Measurements from ENCODE around the gene IL15. TPM values are rescaled to one million over a fixed set of nuclear protein-coding genes. Genes with fewer than 3 reads are reported as not detected.

Gene IL15
- total RNA-seq, 1 donor from 2014 or later: 0.77 TPM

GRCh38 chr4:141658309-141658708, 21.9 kb downstream of the IL15 start:
- H3K9me3 Mint-ChIP-seq: no peaks in the 10 kb centered on the region
- no peak overlapping the region for H3K4me3 Mint-ChIP-seq
- no peaks in the 10 kb centered on the region for H3K27me3 Mint-ChIP-seq
- H3K36me3 Mint-ChIP-seq: no peaks in the 10 kb centered on the region
- no peak for DNase-seq (ENCODE audit: extremely low spot score, unreplicated experiment)
- TF ChIP-seq CTCF (conservative IDR thresholded peaks at IDR 0.05): no peak
- no peak overlapping the region for H3K27ac Mint-ChIP-seq
- H3K4me1 Mint-ChIP-seq (ENCODE audit: unreplicated experiment): no peaks in the 10 kb centered on the region

- no peaks in the 10 kb centered on the region for H3K9me3 Mint-ChIP-seq
- H3K4me1 Mint-ChIP-seq (ENCODE audit: unreplicated experiment): no peaks in the 10 kb centered on the region
- no peak overlapping the region for H3K4me3 Mint-ChIP-seq
- H3K36me3 Mint-ChIP-seq: no peaks in the 10 kb centered on the region
- DNase-seq (ENCODE audit: extremely low spot score, unreplicated experiment): no peak
- no peak overlapping the region for H3K27ac Mint-ChIP-seq
- no peak for TF ChIP-seq CTCF (conservative IDR thresholded peaks at IDR 0.05)
- H3K27me3 Mint-ChIP-seq: no peaks in the 10 kb centered on the region
Observed at GRCh38 chr4:141659539-141659938, 23.2 kb downstream of the IL15 start.

GRCh38 chr4:141660880-141661279, 24.5 kb downstream of the IL15 start:
- H3K4me3 Mint-ChIP-seq: no peak overlapping the region
- no peaks in the 10 kb centered on the region for H3K27me3 Mint-ChIP-seq
- H3K36me3 Mint-ChIP-seq: no peaks in the 10 kb centered on the region
- TF ChIP-seq CTCF (conservative IDR thresholded peaks at IDR 0.05): no peak
- no peaks in the 10 kb centered on the region for H3K4me1 Mint-ChIP-seq (ENCODE audit: unreplicated experiment)
- no peak overlapping the region for H3K27ac Mint-ChIP-seq
- no peak for DNase-seq (ENCODE audit: extremely low spot score, unreplicated experiment)
- no peaks in the 10 kb centered on the region for H3K9me3 Mint-ChIP-seq

GRCh38 chr4:141668200-141668910, 32.0 kb downstream of the IL15 start:
- H3K9me3 Mint-ChIP-seq: no peaks in the 10 kb centered on the region
- no peaks in the 10 kb centered on the region for H3K36me3 Mint-ChIP-seq
- TF ChIP-seq CTCF (conservative IDR thresholded peaks at IDR 0.05): no peak
- no peaks in the 10 kb centered on the region for H3K27me3 Mint-ChIP-seq
- DNase-seq (ENCODE audit: extremely low spot score, unreplicated experiment): no peak
- H3K27ac Mint-ChIP-seq: no peak overlapping the region
- H3K4me3 Mint-ChIP-seq: no peak overlapping the region
- H3K4me1 Mint-ChIP-seq (ENCODE audit: unreplicated experiment): no peaks in the 10 kb centered on the region

GRCh38 chr4:141669501-141669900, 33.1 kb downstream of the IL15 start:
- Mint-ChIP-seq H3K36me3 (no peaks in the 10 kb centered on the region), H3K4me3 (no peak overlapping the region), H3K27ac (no peak overlapping the region), H3K9me3 (no peaks in the 10 kb centered on the region), H3K27me3 (no peaks in the 10 kb centered on the region), H3K4me1 (ENCODE audit: unreplicated experiment) (no peaks in the 10 kb centered on the region)
- no peak for TF ChIP-seq CTCF (conservative IDR thresholded peaks at IDR 0.05)
- no peak for DNase-seq (ENCODE audit: extremely low spot score, unreplicated experiment)
